PC-9 (cell line): ENCODE measurements around the gene MAP2K5.

Experiments
- CTCF ChIP-seq: fragments of 200-600 bp; sonication (generic); conservative IDR thresholded peaks from 2 replicates; pipeline ENCODE4 v1.6.1; 2017; ENCODE audit warnings: mixed run types, antibody characterized with exemption, mild to moderate bottlenecking, moderate library complexity
- EZH2 ChIP-seq: fragments of 200-600 bp; sonication (generic); IDR thresholded peaks from 2 replicates; pipeline ENCODE4 v1.8.0; 2017; ENCODE audit warnings: antibody characterized with exemption, low read depth

GRCh38 chr15:67692573-67692972 lies 150.1 kb downstream of the MAP2K5 start:
- no peak for TF ChIP-seq CTCF
- no peak for TF ChIP-seq EZH2
